NCI-H2196 (cell line): Measurements from ENCODE around the gene SDF2.
A peak's percentile ranks its signal among the peaks of the same experiment; 100 is the strongest.
"Not testable (repeated sequence)": the region's sequence is repeated elsewhere in the genome, so short reads cannot be mapped to it uniquely, and the experiment has no call there.

Source experiments
- DNase-seq: peaks from one replicate; lab custom pipeline; 2025; ENCODE audit not compliant: unreplicated experiment; lab: John Stamatoyannopoulos, UW

Gene SDF2

DNA sequence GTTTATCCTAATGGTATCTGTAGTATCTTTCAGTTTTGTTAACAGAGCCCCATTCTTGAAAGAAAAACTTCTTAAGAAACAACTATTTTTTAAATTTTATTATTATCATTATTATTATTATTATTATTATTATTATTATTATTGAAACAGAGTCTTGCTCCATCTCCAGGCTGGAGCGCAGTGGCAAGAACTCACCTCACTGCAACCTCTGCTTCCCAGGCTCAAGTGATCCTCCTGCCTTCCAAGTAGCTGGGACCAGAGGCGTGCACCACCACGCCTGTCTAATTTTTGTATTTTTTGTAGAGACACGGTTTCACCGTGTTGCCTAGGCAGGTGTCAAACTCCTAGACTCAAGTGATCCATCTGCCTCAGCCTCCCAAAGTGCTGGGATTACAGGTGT is 23.7 kb upstream of the SDF2 start:
- no peak for DNase-seq

- DNase-seq = peak; percentile 49
Measured at GRCh38 chr17:28684963-28685362, 23.3 kb upstream of the SDF2 start.

DNA sequence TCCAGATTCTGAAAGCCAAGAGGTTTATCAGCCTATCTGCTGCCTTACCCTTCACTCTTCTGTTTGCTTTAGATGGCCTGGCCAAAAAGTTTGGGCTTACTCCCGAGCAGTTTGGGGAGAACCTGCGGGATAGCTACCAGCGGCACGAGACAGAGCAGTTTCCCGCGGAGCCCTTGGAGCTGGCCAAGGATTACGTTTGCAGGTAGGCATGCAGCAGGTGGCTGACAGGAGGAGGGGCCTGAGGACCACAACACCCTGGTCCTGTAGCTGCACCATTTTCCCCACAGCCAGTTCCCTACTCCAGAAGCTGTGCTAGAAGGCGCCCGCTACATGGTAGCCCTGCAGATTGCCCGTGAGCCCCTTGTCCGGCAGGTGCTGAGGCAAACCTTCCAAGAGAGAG is 20.9 kb upstream of the SDF2 start:
- DNase-seq = no peak

GRCh38 chr17:28675980-28676379 is 14.3 kb upstream of the SDF2 start:
- DNase-seq = peak; percentile 11

- no peak for DNase-seq
Measured at GRCh38 chr17:28675490-28675889, 13.8 kb upstream of the SDF2 start.

- DNase-seq = no peak
Measured at GRCh38 chr17:28669918-28670317, 8.2 kb upstream of the SDF2 start.

- no peak for DNase-seq
Measured at GRCh38 chr17:28667870-28668269, 6.2 kb upstream of the SDF2 start.

DNA sequence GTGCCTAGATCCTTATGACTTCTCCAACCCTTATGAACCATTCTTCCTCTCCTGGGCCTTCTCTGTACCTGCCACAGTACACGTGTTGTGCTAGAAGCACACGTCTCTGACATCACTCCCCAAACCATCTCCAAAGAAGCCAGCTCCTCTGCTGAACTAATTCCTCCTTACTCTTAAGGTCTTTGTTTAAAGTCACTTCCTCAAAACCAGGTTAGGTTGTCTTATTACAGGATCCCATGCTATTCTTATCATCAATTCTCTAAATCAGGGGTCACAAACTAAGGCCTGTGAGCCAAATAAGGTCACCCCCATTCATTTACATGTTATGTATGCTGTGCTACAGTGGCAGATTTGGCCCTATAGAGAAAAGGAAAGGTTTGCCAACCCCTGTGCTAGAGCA is 4.3 kb upstream of the SDF2 start:
- DNase-seq = no peak

- DNase-seq = no peak
Measured at GRCh38 chr17:28663723-28664122, 2.0 kb upstream of the SDF2 start.

GRCh38 chr17:28662527-28662829 is 772 bp upstream of the SDF2 start:
- no peak for DNase-seq

GRCh38 chr17:28659497-28659881 is 2.2 kb downstream of the SDF2 start:
- not testable (repeated sequence) for DNase-seq

- not testable (repeated sequence) for DNase-seq
Measured at GRCh38 chr17:28658766-28659496, 2.8 kb downstream of the SDF2 start.

- not testable (repeated sequence) for DNase-seq
Measured at GRCh38 chr17:28658342-28658741, 3.4 kb downstream of the SDF2 start.

- no peak for DNase-seq
Measured at GRCh38 chr17:28657756-28658155, 4.0 kb downstream of the SDF2 start.

GRCh38 chr17:28655160-28655559 is 6.5 kb downstream of the SDF2 start:
- DNase-seq = no peak

GRCh38 chr17:28648698-28649097 is 13.0 kb downstream of the SDF2 start:
- DNase-seq = no peak

DNA sequence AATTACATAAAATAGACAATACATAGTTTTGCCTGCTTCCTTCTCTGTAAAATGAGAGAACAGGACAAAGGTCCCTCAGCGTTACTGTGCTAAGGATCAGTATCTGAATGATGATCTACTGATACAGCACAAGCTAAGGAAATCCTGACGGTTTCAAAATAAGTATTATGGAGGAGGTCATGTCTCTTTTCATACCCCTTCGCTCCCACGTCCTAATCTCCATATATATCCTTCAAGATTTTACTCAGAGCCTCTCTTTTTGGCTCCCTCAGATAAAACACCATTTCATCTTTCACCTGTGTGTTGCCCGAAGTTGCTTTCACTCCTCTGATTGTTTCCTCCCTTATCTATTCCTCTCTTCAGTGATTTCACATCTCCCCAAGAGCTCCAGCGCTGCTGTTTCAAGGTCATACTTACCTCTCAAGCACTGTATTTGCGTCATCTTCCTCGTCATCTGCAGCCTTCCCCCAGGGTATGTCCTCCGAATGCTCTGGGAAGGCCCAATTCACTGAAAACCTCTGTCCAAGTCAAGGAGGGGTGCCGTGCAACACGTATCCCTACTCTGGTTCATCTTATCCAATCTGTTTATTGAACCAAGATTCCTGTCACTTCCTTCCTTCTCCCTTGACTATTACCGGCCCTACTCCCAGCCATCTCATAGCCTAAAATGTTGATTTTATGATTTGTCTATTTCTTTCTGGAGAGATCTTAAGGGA is 15.5 kb downstream of the SDF2 start:
- DNase-seq = no peak

DNA sequence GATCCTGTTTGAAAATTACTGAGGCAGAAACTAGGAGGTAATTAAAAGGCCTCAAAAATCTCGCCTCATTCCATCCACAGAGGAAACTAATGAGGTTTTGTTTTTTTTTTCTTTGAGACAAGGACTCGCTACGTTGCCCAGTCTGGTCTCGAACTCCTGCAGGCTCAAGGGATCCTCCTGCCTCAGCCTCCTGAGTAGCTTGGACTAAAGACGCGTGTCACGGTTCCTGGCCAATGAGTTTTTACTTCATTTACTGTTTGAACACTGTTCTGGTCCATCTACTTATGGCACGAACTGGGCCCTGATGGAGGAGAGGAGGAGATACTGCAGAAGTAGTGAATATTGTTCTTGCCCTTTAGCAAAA is 16.1 kb downstream of the SDF2 start:
- DNase-seq = no peak

- DNase-seq = peak; percentile 84
Measured at GRCh38 chr17:28644787-28645575, 16.7 kb downstream of the SDF2 start, which contains the start of gene BLTP2. TSS of gene BLTP2 (minus strand) at chr17:28645158. CDS start at chr17:28645056, 102 bp downstream.

DNA sequence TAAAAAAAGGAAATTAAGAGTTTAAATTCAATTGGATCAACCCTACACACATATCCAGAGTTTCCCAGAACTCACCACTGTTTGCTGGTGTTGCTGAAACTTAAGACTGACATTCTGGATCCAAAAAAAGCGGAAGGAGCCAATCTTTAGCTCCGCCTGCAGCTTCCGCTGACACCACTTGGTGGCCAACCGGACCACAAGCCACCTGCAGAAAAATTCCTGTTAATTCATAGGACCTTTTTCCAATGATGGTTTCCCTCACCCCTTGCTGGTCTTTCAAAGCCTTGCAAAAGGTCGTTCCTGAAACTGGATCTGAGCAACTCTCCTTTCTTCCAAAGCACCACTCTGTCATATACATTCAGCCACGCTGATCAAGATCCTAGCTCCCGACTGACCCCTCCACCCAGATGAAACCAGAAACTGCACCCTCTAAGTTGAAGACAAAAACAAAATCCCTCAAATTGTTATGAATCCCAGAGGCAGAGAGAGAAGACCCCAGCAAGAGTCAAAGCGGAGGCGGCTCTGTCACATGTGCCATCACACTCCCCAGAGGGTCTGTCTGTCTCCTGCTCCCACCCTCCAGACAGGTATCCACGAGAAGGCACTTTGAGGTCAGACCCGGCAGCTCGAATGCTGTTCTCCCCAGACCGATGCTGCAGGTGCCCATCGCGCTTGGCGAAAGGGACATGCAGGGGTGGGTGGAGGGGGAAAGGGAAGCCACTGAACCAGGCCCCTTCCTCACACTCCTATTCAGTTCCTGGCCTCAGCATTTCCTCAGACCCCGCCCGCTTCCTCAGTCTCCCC is 17.5 kb downstream of the SDF2 start:
- peak; percentile 23 for DNase-seq

DNA sequence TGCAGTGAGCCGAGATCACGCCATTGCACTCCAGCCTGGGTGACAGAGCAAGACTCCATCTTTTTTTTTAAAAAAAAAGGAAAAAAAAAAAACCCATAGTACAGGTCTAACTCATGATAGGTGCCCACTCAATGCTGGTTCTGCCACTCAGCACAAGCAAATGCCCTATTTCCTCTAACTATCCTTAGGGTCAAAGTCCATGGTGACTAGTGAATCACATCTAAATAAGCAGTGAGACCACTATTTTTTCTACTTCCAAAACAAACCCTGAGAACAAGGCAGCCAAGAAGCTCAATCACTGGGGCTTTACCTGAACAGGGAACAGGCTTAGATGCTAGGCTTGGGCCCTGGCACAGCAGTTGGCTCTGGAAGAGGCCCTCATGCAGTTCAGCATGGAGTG is 20.1 kb downstream of the SDF2 start:
- no peak for DNase-seq
